PC-3 (cell line): ENCODE measurements around the gene PLCD1. TPM values are rescaled to one million over a fixed set of nuclear protein-coding genes. Genes with fewer than 3 reads are reported as not detected.
A peak's percentile ranks its signal among the peaks of the same experiment; 100 is the strongest.

Experiments used
- ATAC-seq: fragments of 200-7000 bp; cut with Tn5 transposase; 2 replicates; pipeline ENCODE4 v1.9.1; 2020; ENCODE audit warnings: mild to moderate bottlenecking, moderate library complexity
- BruUV-seq: library from RNA; stranded (reverse); fragments of 400-500 nt; replicated peaks from 2 replicates; lab custom pipeline; 2021; lab: Mats Ljungman, UMichigan
- CTCF ChIA-PET: fragments of 300-600 bp; sonication (Branson Sonifier 250); formaldehyde crosslinking; loops from one replicate; lab custom pipeline; 2022; ENCODE audit warnings: antibody characterized with exemption; lab: Charles Lee
- POLR2A ChIA-PET: fragments of 300-600 bp; sonication (Branson Sonifier 250); formaldehyde crosslinking; loops from one replicate; lab custom pipeline; 2022; ENCODE audit warnings: antibody characterized with exemption; ENCODE audit not compliant: unreplicated experiment; lab: Charles Lee
- DNase-seq: peaks from one replicate; pipeline ENCODE4 v3.0.0-alpha.2; 2015
- H2AFZ ChIP-seq: fragments of 300-600 bp; sonication (generic); 2 replicates; pipeline ENCODE4 v1.6.0; 2016; ENCODE audit warnings: antibody characterized with exemption, low read length
- H3F3A ChIP-seq: fragments of 300-600 bp; sonication (generic); one replicate; pipeline ENCODE4 v1.6.0; 2017; ENCODE audit warnings: antibody characterized with exemption, low read length, control low read depth, mild to moderate bottlenecking; ENCODE audit not compliant: unreplicated experiment
- H3K27ac ChIP-seq: fragments of 300-600 bp; sonication (generic); 2 replicates; pipeline ENCODE4 v1.5.1; 2016; ENCODE audit warnings: mild to moderate bottlenecking, low read length
- H3K27me3 ChIP-seq: fragments of 300-600 bp; sonication (generic); 2 replicates; pipeline ENCODE4 v1.6.1; 2016; ENCODE audit warnings: low read length, mixed read lengths
- H3K36me3 ChIP-seq: fragments of 300-600 bp; sonication (generic); 2 replicates; pipeline ENCODE4 v1.6.1; 2016; ENCODE audit warnings: low read depth, mixed run types, low read length, mixed read lengths
- H3K4me1 ChIP-seq: fragments of 300-600 bp; sonication (generic); 2 replicates; pipeline ENCODE4 v1.5.1; 2016; ENCODE audit warnings: low read length; ENCODE audit not compliant: insufficient read depth
- H3K4me2 ChIP-seq: fragments of 300-600 bp; sonication (generic); 2 replicates; pipeline ENCODE4 v1.6.0; 2016; ENCODE audit warnings: low read length
- H3K4me3 ChIP-seq: fragments of 300-600 bp; sonication (generic); 2 replicates; pipeline ENCODE4 v1.5.1; 2016; ENCODE audit warnings: mild to moderate bottlenecking, low read length, mixed read lengths
- H3K79me2 ChIP-seq: fragments of 300-600 bp; sonication (generic); 2 replicates; pipeline ENCODE4 v1.6.1; 2017; ENCODE audit warnings: low read length, mixed read lengths
- H3K9ac ChIP-seq: fragments of 300-600 bp; sonication (generic); 2 replicates; pipeline ENCODE4 v1.6.0; 2016; ENCODE audit warnings: mild to moderate bottlenecking, low read length
- H3K9me2 ChIP-seq: fragments of 300-600 bp; sonication (generic); replicated peaks from 2 replicates; pipeline ENCODE4 v1.6.1; 2016; ENCODE audit warnings: mixed run types, low read length, mixed read lengths
- H3K9me3 ChIP-seq: fragments of 300-600 bp; sonication (generic); 2 replicates; pipeline ENCODE4 v1.6.1; 2016; ENCODE audit warnings: low read length, mixed read lengths
- H4K20me1 ChIP-seq: fragments of 300-600 bp; sonication (generic); 2 replicates; pipeline ENCODE4 v1.6.1; 2016; ENCODE audit warnings: low read length, mixed read lengths
- CTCF ChIP-seq: fragments of 300-600 bp; sonication (generic); conservative IDR thresholded peaks from 2 replicates; pipeline ENCODE4 v1.5.1; 2017; ENCODE audit warnings: antibody characterized with exemption, low read depth, mild to moderate bottlenecking, low read length
- EZH2 ChIP-seq: fragments of 300-600 bp; sonication (generic); IDR thresholded peaks from one replicate; pipeline ENCODE4 v1.6.1; 2017; ENCODE audit warnings: antibody characterized with exemption, mild to moderate bottlenecking, low read length; ENCODE audit not compliant: unreplicated experiment
- EZH2phosphoT487 ChIP-seq: fragments of 300-600 bp; sonication (generic); IDR thresholded peaks from 2 replicates; pipeline ENCODE4 v1.6.1; 2018; ENCODE audit warnings: mild to moderate bottlenecking, antibody characterized with exemption, low read length, borderline replicate concordance
- intact Hi-C: fragments of 100-400 bp; cut with micrococcal nuclease; formaldehyde crosslinking; loops from 2 replicates; pipeline ENCODE4 v1.9.0; 2023
- total RNA-seq: library from RNA; depleted of rRNA; stranded (reverse); fragments of >200 nt; gene quantifications from 2 replicates; pipeline ENCODE4 v1.2.3, GENCODE V29; 2014

PLCD1 gene
- total RNA-seq, 1 experiment from 2014 or later, result 18.5 TPM

DNA sequence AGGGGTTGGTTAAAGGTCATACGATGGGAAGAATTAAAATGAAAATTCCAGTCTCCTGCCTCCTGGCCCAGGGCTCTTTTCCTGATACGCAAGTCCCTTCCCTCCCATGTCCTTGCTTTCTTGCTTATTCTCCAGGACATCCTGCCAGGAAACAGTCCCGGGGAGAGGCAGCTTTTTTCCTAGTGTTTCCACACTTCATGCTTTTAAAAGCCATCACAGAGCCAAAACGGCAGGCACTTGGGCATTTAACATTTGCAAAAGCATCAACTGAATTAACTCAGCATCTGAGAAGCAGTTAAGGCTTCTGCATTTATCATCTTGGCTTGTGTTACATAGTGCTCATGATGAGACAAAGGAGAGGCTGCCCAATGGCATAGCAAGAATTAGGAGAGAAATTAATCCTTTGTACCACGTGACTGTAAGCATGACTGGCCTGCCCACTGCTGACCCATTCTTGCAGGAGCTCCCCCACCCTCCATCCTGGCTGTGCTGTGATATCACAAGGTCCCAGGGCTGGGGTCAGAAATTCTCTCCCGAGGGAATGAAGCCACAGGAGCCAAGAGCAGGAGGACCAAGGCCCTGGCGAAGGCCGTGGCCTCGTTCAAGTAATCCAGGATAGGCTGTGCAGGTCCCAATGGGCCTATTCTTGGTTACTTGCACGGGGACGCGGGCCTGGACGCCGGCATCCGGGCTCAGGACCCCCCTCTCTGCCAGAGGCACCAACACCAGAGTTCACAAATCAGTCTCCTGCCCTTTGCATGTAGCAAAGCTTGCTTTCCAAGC is 60.4 kb downstream of the PLCD1 start:
- no peaks in the 10 kb centered on the region for H3F3A ChIP-seq
- DNase-seq, result no peak
- no peaks in the 10 kb centered on the region for H3K27me3 ChIP-seq
- no peaks in the 10 kb centered on the region for H3K4me1 ChIP-seq
- no peaks in the 10 kb centered on the region for H4K20me1 ChIP-seq
- intact Hi-C loops, result no loop called here
- no peak overlapping the region for H3K9ac ChIP-seq
- CTCF ChIA-PET, result no interaction called here
- no peak overlapping the region for H3K27ac ChIP-seq
- TF ChIP-seq EZH2 (no peak), EZH2phosphoT487 (no peak)
- no peaks in the 10 kb centered on the region for H3K79me2 ChIP-seq
- no peak for ATAC-seq
- H3K4me2 ChIP-seq, result no peak overlapping the region
- H3K9me3 ChIP-seq, result no peaks in the 10 kb centered on the region
- H2AFZ ChIP-seq, result no peak overlapping the region
- H3K9me2 ChIP-seq, result no peaks in the 10 kb centered on the region
- H3K36me3 ChIP-seq, result no peaks in the 10 kb centered on the region
- BruUV-seq, result no TSS peak
- POLR2A ChIA-PET, result no interaction called here
- H3K4me3 ChIP-seq, result no peak overlapping the region

DNA sequence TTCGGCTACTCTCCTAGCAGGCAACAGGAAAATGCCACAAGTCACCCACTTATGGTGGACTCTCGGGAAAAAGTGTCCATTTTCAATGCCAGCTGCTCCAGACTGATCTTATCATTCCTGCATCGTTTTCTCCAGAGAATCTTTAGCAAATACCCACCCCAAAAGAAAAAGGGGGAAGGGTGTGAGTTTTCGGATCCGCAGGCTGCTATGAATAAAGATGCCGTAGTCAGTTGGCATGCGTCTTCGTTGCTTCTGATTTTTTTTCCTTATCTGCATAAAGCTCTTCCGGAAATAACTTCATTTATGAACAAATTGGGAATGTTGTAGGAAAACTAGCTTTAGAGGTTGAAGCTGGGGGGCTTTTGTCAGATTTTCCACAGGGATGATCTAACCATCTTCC is 61.2 kb downstream of the PLCD1 start:
- Histone ChIP-seq H3K9ac (no peak overlapping the region), H3K9me3 (no peaks in the 10 kb centered on the region), H3K4me1 (no peaks in the 10 kb centered on the region), H3K4me3 (no peak overlapping the region), H3K36me3 (no peaks in the 10 kb centered on the region), H3K79me2 (no peaks in the 10 kb centered on the region), H4K20me1 (no peaks in the 10 kb centered on the region), H3K27me3 (no peaks in the 10 kb centered on the region), H3K4me2 (no peak overlapping the region), H3K27ac (no peak overlapping the region), H2AFZ (no peak overlapping the region), H3K9me2 (no peaks in the 10 kb centered on the region), H3F3A (no peaks in the 10 kb centered on the region)
- DNase-seq (no peak), ATAC-seq (no peak)
- POLR2A ChIA-PET, result no interaction called here
- TF ChIP-seq EZH2phosphoT487, result no peak
- TF ChIP-seq CTCF, result no peak
- no peak for TF ChIP-seq EZH2
- CTCF ChIA-PET, result interaction anchor here (0.6 to 1.8 kb wide), 3 partner anchors 29 to 146 kb away, joined by 3 to 18 read pairs (median 3); no protein-coding TSS in a partner anchor
- intact Hi-C loops, result no loop called here
- BruUV-seq, result no TSS peak

DNA sequence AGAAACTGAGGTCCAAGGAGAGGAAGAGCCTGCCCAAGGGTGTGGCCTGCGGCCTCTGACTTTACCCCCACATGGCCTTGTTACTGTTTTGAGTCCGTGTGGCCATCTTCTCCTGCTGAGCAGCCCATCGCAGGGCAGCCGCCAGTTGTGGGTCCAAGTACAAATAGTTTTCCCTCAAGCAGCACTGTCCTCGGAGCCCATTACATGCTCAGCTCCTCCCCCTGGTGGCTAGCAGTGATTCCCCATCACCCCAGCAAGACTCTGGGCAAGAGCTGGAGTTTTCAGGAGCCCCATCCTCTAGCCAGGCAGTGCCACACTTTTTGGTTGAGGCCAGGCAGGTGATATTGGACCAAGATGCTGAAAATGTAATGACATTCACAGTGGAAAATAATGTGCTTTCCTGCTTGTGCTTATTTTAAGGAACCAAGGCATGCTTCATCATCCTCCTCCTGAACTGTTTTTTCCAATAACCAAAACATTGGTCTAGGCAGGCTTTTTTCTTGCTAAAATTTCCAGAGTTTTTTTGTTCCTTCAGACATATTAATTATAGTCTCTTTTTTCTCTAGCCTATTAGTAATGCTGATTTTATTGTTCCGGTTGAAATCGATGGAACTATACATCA is 62.1 kb downstream of the PLCD1 start:
- intact Hi-C loops, result loop anchor here (1.0 kb wide), 1 partner anchor 112 kb away; no protein-coding TSS in a partner anchor
- H3K27me3 ChIP-seq, result no peaks in the 10 kb centered on the region
- ChIA-PET POLR2A (no interaction called here), CTCF (interaction anchor here (0.6 to 1.8 kb wide), 3 partner anchors 29 to 145 kb away, joined by 3 to 18 read pairs (median 3); no protein-coding TSS in a partner anchor)
- no peaks in the 10 kb centered on the region for H3K9me3 ChIP-seq
- H3K4me2 ChIP-seq, result no peak overlapping the region
- H3K79me2 ChIP-seq, result no peaks in the 10 kb centered on the region
- H3K4me3 ChIP-seq, result no peak overlapping the region
- no peaks in the 10 kb centered on the region for H3K9me2 ChIP-seq
- no peak overlapping the region for H3K9ac ChIP-seq
- DNase-seq (peak; percentile 76), ATAC-seq (peak; percentile 96)
- no peaks in the 10 kb centered on the region for H4K20me1 ChIP-seq
- no TSS peak for BruUV-seq
- no peaks in the 10 kb centered on the region for H3K36me3 ChIP-seq
- TF ChIP-seq CTCF, result peak; percentile 94
- TF ChIP-seq EZH2, result no peak
- H3K27ac ChIP-seq, result no peak overlapping the region
- no peak overlapping the region for H2AFZ ChIP-seq
- H3F3A ChIP-seq, result no peaks in the 10 kb centered on the region
- H3K4me1 ChIP-seq, result no peaks in the 10 kb centered on the region
